LNCAP (cell line): Measurements from ENCODE around the gene HLA-DRB5.

Experiments
- CTCF ChIP-seq: fragments of 450-650 bp; IDR thresholded peaks from 2 replicates; pipeline ENCODE4 v1.5.1; 2017; ENCODE audit warnings: mild to moderate bottlenecking

HLA-DRB5 gene

GRCh38 chr6:32562940-32563339, 32.9 kb upstream of the HLA-DRB5 start:
- no peak for TF ChIP-seq CTCF

- no peak for TF ChIP-seq CTCF
These were observed 29.7 kb upstream of the HLA-DRB5 start for GRCh38 chr6:32559747-32560146.

GRCh38 chr6:32558426-32559057, 28.5 kb upstream of the HLA-DRB5 start:
- no peak for TF ChIP-seq CTCF

- no peak for TF ChIP-seq CTCF
These were observed 24.3 kb upstream of the HLA-DRB5 start for GRCh38 chr6:32554116-32554965.

GRCh38 chr6:32553037-32553742, 23.1 kb upstream of the HLA-DRB5 start:
- TF ChIP-seq CTCF, result no peak

GRCh38 chr6:32551410-32551809, 21.3 kb upstream of the HLA-DRB5 start:
- no peak for TF ChIP-seq CTCF

- no peak for TF ChIP-seq CTCF
These were observed 9.8 kb upstream of the HLA-DRB5 start for GRCh38 chr6:32539839-32540238.
